Measurements from ENCODE around the gene NLRP6.
"Not testable (repeated sequence)": the region's sequence is repeated elsewhere in the genome, so short reads cannot be mapped to it uniquely, and the experiment has no call there.

Gene NLRP6

DNA sequence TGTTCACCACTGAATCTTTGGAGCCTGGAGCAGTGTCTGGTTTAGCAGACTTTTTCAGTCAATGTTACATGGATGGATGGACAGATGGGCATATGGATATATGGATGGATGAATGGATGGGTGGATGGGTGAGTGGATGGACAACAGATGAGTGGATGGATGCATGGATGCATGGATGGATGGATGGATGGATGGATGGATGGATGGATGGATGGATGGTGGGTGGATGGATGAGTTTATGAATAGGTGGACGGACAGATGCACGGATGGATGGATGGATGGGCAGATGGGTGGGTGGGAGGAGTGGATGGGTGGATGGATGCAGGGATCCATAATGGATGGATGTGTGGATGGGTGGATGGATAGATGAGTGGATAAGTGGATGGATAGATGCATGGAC is 22.4 kb upstream of the NLRP6 start:
- no peak for DNase-seq (ENCODE audit: low read depth in 1 of 2, low spot score in 1 of 2)

GRCh38 chr11:256952-257737 is 21.1 kb upstream of the NLRP6 start:
- no peak for DNase-seq (ENCODE audit: low read depth in 1 of 2, low spot score in 1 of 2)

GRCh38 chr11:257766-258493 is 20.3 kb upstream of the NLRP6 start:
- DNase-seq (ENCODE audit: low read depth in 1 of 2, low spot score in 1 of 2) = no peak

DNA sequence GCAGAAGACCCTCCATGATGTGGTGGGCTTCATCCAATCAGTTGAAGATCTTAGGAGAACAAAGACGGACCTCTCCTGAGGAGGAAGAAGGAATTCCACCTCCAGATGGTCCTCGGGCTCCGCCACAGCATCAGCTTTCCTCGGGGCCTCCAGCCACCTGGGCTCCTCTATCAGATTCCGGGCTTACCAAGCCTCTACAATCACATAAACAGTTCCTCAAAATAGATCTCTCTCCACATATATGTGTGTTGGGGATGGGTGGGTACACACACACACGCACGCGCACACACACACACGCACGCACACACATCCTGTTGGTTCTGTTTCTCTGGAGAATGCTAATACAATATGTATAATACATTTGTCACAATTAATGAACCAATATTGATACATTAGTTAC is 18.8 kb upstream of the NLRP6 start:
- no peak for DNase-seq (ENCODE audit: low read depth in 1 of 2, low spot score in 1 of 2)

DNA sequence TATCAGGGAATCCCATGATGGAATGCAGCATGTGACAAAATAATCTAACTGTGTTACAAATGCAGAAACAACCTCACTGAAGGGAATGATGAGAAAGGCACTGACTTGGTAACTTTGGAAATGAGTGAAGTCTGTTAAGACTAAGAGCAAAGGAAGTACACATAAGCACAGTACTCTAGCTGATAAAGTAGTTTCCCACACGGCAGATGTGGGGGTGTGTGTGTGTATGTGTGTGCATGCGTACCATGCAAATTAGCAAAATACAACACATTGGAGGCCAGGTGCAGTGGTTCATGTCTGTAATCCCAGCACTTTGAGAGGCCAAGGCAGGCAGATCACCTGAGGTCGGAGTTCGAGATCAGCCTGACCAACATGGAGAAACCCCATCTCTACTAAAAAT is 16.6 kb upstream of the NLRP6 start:
- no peak for DNase-seq (ENCODE audit: low read depth in 1 of 2, low spot score in 1 of 2)

GRCh38 chr11:266676-267439 is 11.3 kb upstream of the NLRP6 start:
- DNase-seq (ENCODE audit: low read depth in 1 of 2, low spot score in 1 of 2) = no peak

DNA sequence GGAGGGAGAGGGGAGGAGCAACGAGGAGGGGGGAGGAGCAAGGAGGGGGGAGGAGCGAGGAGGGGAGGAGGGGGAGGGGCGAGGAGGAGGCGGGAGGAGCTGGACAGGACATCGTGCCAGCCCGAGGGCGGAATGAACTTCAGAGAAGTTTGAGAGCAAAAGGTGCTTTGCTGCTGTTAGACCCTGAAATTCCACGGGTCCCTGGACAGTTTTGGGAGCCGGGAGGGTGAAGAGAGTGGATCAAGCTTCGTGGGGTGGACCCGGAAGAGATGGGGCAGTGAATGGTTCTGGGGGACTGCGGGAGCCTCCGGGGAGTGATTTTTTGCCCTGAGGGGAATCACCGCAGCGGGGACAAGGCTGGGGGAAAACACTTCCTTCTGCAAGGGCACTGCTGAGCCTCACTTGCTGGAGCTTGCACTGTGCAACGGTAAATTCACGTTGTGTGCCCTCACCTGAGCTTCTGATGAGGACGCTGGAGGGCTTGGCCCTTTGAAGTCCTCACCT is 10.7 kb upstream of the NLRP6 start:
- no peak for DNase-seq (ENCODE audit: low read depth in 1 of 2, low spot score in 1 of 2)

DNA sequence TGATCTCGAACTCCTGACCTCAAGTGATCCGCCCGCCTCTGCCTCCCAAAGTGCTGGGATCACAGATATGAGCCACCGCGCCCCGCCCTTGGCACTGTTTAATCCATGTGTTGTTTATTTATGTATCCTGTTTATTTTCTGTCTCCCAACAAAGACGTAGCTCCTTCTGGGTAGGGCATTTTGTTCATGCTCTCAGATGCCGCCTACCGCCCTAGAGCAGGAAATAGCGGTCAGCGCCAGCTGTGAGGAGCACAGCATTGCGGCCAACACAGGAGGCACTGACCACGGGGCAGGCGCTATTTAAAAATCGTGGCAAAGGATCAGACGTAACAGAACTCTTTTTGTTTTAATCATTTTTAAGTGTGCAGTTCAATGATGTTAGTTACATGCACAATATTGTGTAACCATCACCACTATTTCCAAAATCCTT is 9.5 kb upstream of the NLRP6 start:
- DNase-seq (ENCODE audit: low read depth in 1 of 2, low spot score in 1 of 2) = not testable (repeated sequence)

DNA sequence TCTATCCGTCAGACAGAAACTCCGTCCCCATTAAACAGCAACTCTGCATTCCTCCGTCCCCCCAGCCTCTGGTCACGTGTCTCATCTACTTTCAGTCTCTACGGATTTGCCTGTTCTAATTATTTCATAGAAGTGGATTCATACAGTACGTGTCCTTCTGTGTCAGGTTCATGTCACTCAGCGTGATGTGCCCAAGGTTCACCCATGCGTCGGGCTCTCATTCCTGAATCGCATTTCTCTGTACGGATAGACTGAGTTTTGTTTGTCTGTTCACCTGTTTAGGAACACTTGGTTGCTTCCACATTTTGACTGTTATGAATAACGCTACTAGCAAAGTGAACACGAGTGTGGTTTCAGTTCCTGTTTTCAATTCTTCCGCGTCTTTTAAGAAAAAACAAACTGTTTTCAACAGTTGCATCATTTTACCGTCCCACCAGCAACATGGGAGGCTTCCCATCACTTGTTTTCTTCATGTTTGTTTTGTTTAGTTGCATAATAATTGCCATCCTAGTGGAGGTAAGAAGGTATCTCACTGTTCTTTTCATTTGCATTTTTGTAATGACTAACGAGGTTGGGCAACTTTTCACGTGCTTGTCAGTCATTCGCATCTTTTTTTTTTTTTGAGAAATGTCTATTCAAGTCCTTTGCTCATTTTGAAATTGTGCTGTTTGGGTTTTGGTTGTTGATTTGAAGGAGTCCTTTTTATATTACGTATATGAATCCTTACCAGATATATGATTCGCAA is 8.9 kb upstream of the NLRP6 start:
- no peak for DNase-seq (ENCODE audit: low read depth in 1 of 2, low spot score in 1 of 2)

GRCh38 chr11:270451-271318 is 7.5 kb upstream of the NLRP6 start:
- no peak for DNase-seq (ENCODE audit: low read depth in 1 of 2, low spot score in 1 of 2)

GRCh38 chr11:271319-271715 is 6.9 kb upstream of the NLRP6 start:
- no peak for DNase-seq (ENCODE audit: low read depth in 1 of 2, low spot score in 1 of 2)

DNA sequence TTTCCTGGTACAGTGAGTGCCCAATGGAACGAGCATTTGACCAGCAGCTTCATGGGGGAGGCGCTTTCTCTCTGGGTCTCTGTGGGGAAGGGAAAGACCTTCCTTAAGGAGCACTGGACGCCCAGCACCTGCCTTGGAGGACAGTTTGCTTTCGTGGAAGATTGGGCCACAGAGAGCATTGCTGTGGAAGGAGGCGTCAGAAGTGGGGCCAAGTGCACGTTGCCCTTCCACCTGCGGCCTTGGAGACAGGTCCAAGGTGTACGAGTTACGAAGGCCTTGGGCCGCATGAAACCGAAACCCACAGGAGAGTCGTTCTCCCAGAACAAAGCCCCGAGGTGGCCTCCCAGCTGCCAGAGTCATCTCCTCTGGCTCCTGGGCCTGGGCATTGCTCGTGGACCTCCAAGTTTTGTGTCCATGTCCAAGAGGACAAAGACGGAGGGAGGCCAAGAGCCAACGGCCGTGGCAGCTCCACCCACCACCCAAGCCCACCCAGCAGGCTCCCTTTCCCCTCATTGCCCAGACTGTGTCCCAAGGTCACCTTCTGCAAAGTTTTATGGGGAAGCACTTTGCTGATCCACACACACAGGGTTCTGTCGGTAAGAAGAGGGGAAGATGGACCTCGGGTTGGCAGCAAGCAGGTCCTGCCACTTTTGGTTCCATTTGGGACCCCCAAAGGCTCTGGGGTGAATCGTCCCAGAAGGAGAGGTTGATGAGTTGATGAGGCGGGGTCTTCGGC is 5.8 kb upstream of the NLRP6 start:
- no peak for DNase-seq (ENCODE audit: low read depth in 1 of 2, low spot score in 1 of 2)

GRCh38 chr11:272931-273198 is 5.3 kb upstream of the NLRP6 start:
- no peak for DNase-seq (ENCODE audit: low read depth in 1 of 2, low spot score in 1 of 2)

- no peak for DNase-seq (ENCODE audit: low read depth in 1 of 2, low spot score in 1 of 2)
Measured at GRCh38 chr11:276219-276618, 2.0 kb upstream of the NLRP6 start.

- DNase-seq (ENCODE audit: low read depth in 1 of 2, low spot score in 1 of 2) = no peak
Measured at GRCh38 chr11:279040-279965, 1.1 kb downstream of the NLRP6 start.

DNA sequence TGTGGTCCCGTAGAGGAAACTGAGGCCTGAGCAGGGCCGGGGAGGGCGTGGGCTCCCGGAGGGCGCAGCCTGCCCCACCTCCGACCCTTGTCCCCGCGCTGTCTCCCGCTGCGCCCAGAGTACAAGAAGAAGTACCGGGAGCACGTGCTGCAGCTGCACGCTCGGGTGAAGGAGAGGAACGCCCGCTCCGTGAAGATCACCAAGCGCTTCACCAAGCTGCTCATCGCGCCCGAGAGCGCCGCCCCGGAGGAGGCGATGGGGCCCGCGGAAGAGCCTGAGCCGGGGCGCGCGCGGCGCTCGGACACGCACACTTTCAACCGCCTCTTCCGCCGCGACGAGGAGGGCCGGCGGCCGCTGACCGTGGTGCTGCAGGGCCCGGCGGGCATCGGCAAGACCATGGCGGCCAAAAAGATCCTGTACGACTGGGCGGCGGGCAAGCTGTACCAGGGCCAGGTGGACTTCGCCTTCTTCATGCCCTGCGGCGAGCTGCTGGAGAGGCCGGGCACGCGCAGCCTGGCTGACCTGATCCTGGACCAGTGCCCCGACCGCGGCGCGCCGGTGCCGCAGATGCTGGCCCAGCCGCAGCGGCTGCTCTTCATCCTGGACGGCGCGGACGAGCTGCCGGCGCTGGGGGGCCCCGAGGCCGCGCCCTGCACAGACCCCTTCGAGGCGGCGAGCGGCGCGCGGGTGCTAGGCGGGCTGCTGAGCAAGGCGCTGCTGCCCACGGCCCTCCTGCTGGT is 1.9 kb downstream of the NLRP6 start:
- no peak for DNase-seq (ENCODE audit: low read depth in 1 of 2, low spot score in 1 of 2)

DNA sequence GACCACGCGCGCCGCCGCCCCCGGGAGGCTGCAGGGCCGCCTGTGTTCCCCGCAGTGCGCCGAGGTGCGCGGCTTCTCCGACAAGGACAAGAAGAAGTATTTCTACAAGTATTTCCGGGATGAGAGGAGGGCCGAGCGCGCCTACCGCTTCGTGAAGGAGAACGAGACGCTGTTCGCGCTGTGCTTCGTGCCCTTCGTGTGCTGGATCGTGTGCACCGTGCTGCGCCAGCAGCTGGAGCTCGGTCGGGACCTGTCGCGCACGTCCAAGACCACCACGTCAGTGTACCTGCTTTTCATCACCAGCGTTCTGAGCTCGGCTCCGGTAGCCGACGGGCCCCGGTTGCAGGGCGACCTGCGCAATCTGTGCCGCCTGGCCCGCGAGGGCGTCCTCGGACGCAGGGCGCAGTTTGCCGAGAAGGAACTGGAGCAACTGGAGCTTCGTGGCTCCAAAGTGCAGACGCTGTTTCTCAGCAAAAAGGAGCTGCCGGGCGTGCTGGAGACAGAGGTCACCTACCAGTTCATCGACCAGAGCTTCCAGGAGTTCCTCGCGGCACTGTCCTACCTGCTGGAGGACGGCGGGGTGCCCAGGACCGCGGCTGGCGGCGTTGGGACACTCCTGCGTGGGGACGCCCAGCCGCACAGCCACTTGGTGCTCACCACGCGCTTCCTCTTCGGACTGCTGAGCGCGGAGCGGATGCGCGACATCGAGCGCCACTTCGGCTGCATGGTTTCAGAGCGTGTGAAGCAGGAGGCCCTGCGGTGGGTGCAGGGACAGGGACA is 2.7 kb downstream of the NLRP6 start:
- no peak for DNase-seq (ENCODE audit: low read depth in 1 of 2, low spot score in 1 of 2)
